MM.1S (cell line): ENCODE measurements around the gene BACE1.
"Not testable (repeated sequence)": the region's sequence is repeated elsewhere in the genome, so short reads cannot be mapped to it uniquely, and the experiment has no call there.

Experiments
- DNase-seq: peaks from one replicate; pipeline ENCODE4 v3.0.0-alpha.2; 2015
- H2AFZ ChIP-seq: fragments of 300-600 bp; sonication (generic); 2 replicates; pipeline ENCODE4 v1.6.0; 2016; ENCODE audit warnings: antibody characterized with exemption, low read length
- H3F3A ChIP-seq: fragments of 300-600 bp; sonication (generic); 2 replicates; pipeline ENCODE4 v1.6.1; 2016; ENCODE audit warnings: mild to moderate bottlenecking, antibody characterized with exemption, low read length, moderate library complexity, mixed read lengths; ENCODE audit not compliant: insufficient read depth
- H3K27ac ChIP-seq: fragments of 300-600 bp; sonication (generic); 2 replicates; pipeline ENCODE4 v1.5.1; 2016; ENCODE audit warnings: mild to moderate bottlenecking, low read length
- H3K27me3 ChIP-seq: fragments of 300-600 bp; sonication (generic); replicated peaks from 2 replicates; pipeline ENCODE4 v1.6.0; 2016; ENCODE audit warnings: low read length; ENCODE audit not compliant: insufficient read depth
- H3K36me3 ChIP-seq: fragments of 300-600 bp; sonication (generic); replicated peaks from 2 replicates; pipeline ENCODE4 v1.6.1; 2016; ENCODE audit warnings: mild to moderate bottlenecking, low read length, mixed read lengths; ENCODE audit not compliant: insufficient read depth
- H3K4me1 ChIP-seq: fragments of 300-600 bp; sonication (generic); 2 replicates; pipeline ENCODE4 v1.6.1; 2016; ENCODE audit warnings: low read length, mixed read lengths
- H3K4me2 ChIP-seq: fragments of 300-600 bp; sonication (generic); 2 replicates; pipeline ENCODE4 v1.6.0; 2016; ENCODE audit warnings: low read depth, low read length
- H3K4me3 ChIP-seq: fragments of 300-600 bp; sonication (generic); 2 replicates; pipeline ENCODE4 v1.5.1; 2016; ENCODE audit warnings: low read length, mixed read lengths
- H3K79me2 ChIP-seq: fragments of 300-600 bp; sonication (generic); 2 replicates; pipeline ENCODE4 v1.6.1; 2016; ENCODE audit warnings: mixed run types, low read length, mixed read lengths
- H3K9ac ChIP-seq: fragments of 300-600 bp; sonication (generic); 2 replicates; pipeline ENCODE4 v1.6.1; 2016; ENCODE audit warnings: low read length, mixed read lengths
- H3K9me2 ChIP-seq: fragments of 300-600 bp; sonication (generic); replicated peaks from 2 replicates; pipeline ENCODE4 v1.6.1; 2016; ENCODE audit warnings: mild to moderate bottlenecking, low read length, mixed read lengths; ENCODE audit not compliant: insufficient read depth
- H3K9me3 ChIP-seq: fragments of 300-600 bp; sonication (generic); replicated peaks from 2 replicates; pipeline ENCODE4 v1.6.1; 2016; ENCODE audit warnings: mild to moderate bottlenecking, low read length, mixed read lengths; ENCODE audit not compliant: insufficient read depth
- H4K20me1 ChIP-seq: fragments of 300-600 bp; sonication (generic); 2 replicates; pipeline ENCODE4 v1.6.1; 2016; ENCODE audit warnings: mild to moderate bottlenecking, low read length, moderate library complexity, mixed read lengths; ENCODE audit not compliant: insufficient read depth
- CTCF ChIP-seq: fragments of 300-600 bp; sonication (generic); IDR thresholded peaks from 2 replicates; pipeline ENCODE4 v1.5.1; 2016; ENCODE audit warnings: antibody characterized with exemption, low read length, mixed read lengths
- EZH2 ChIP-seq: fragments of 300-600 bp; sonication (generic); optimal IDR thresholded peaks from 2 replicates; pipeline ENCODE3; 2017; ENCODE audit warnings: low read depth, mild to moderate bottlenecking, antibody characterized with exemption, low read length, mixed read lengths
- EZH2phosphoT487 ChIP-seq: fragments of 300-600 bp; sonication (generic); IDR thresholded peaks from 2 replicates; pipeline ENCODE4 v1.6.1; 2018; ENCODE audit warnings: antibody characterized with exemption, low read length

Gene BACE1

GRCh38 chr11:117279711-117280376 is 36.2 kb downstream of the BACE1 start:
- TF ChIP-seq EZH2phosphoT487: no peak
- no peak for TF ChIP-seq EZH2
- no peak for TF ChIP-seq CTCF
- Histone ChIP-seq H3K4me2 (no peak overlapping the region), H3K27ac (no peak overlapping the region; the same call in 1 of the 2 replicates)

GRCh38 chr11:117278347-117278746 is 37.7 kb downstream of the BACE1 start:
- no peak for DNase-seq
- H3K9ac ChIP-seq: no peak overlapping the region
- no peak for TF ChIP-seq EZH2phosphoT487
- TF ChIP-seq EZH2: no peak
- no peak overlapping the region for H3K4me2 ChIP-seq
- H4K20me1 ChIP-seq: no peaks in the 10 kb centered on the region
- no peaks in the 10 kb centered on the region for H3K36me3 ChIP-seq
- H3K9me2 ChIP-seq: no peaks in the 10 kb centered on the region
- H3K9me3 ChIP-seq: no peaks in the 10 kb centered on the region
- no peak overlapping the region for H2AFZ ChIP-seq
- 0 out of 2 replicates have a peak, but pooled peaks cover 3% of the 10 kb centered on the region for H3K4me1 ChIP-seq
- H3K4me3 ChIP-seq: no peak overlapping the region
- H3K79me2 ChIP-seq: no peaks in the 10 kb centered on the region
- H3K27ac ChIP-seq: no peak overlapping the region
- H3K27me3 ChIP-seq: no peaks in the 10 kb centered on the region
- H3F3A ChIP-seq: no peaks in the 10 kb centered on the region

More at GRCh38 chr11:117279711-117280376, 36.2 kb downstream of the BACE1 start:
- H3F3A ChIP-seq: no peaks in the 10 kb centered on the region
- H3K79me2 ChIP-seq: no peaks in the 10 kb centered on the region
- DNase-seq: peak; percentile 24
- no peaks in the 10 kb centered on the region for H4K20me1 ChIP-seq
- no peaks in the 10 kb centered on the region for H3K9me3 ChIP-seq
- H3K4me1 ChIP-seq: 0 out of 2 replicates have a peak, but pooled peaks cover 3% of the 10 kb centered on the region
- H3K27me3 ChIP-seq: no peaks in the 10 kb centered on the region
- H3K4me3 ChIP-seq: no peak overlapping the region
- H3K9ac ChIP-seq: no peak overlapping the region
- H2AFZ ChIP-seq: no peak overlapping the region
- no peaks in the 10 kb centered on the region for H3K9me2 ChIP-seq
- H3K36me3 ChIP-seq: no peaks in the 10 kb centered on the region

- Histone ChIP-seq H3K9ac (no peak overlapping the region), H3K9me2 (no peaks in the 10 kb centered on the region), H3K4me1 (no peaks in the 10 kb centered on the region), H3K4me3 (no peak overlapping the region), H3K27ac (no peak overlapping the region), H3K27me3 (no peaks in the 10 kb centered on the region), H3K79me2 (no peaks in the 10 kb centered on the region), H3F3A (no peaks in the 10 kb centered on the region), H4K20me1 (no peaks in the 10 kb centered on the region), H2AFZ (no peak overlapping the region), H3K9me3 (no peaks in the 10 kb centered on the region), H3K36me3 (no peaks in the 10 kb centered on the region), H3K4me2 (no peak overlapping the region)
- no peak for DNase-seq
- TF ChIP-seq CTCF (no peak), EZH2 (no peak), EZH2phosphoT487 (no peak)
Observed at GRCh38 chr11:117273550-117274289, 42.3 kb downstream of the BACE1 start.

GRCh38 chr11:117272175-117272574 is 43.9 kb downstream of the BACE1 start:
- H3K36me3 ChIP-seq, H3K4me2 ChIP-seq, H3K9me3 ChIP-seq, DNase-seq, H3K27me3 ChIP-seq, H3K4me1 ChIP-seq, H2AFZ ChIP-seq, H3K9me2 ChIP-seq, H3K9ac ChIP-seq, H4K20me1 ChIP-seq, H3K79me2 ChIP-seq, H3K4me3 ChIP-seq, H3K27ac ChIP-seq, H3F3A ChIP-seq: not testable (repeated sequence)
